Measurements from ENCODE around the gene GCSH. TPM values are rescaled to one million over a fixed set of nuclear protein-coding genes. Genes with fewer than 3 reads are reported as not detected.

GCSH gene
- polyA plus RNA-seq, 1 donor (not counting 4 experiments of a cell fraction or from before 2014, with no cell fraction given) = 67.7 TPM

- Histone ChIP-seq H3K4me1 (ENCODE audit: control insufficient read depth, extremely low read depth, insufficient read depth, low read length) (no peaks in the 10 kb centered on the region), H3K9me1 (ENCODE audit: control insufficient read depth, extremely low read depth, insufficient read depth, low read length) (no peaks in the 10 kb centered on the region), H3K4me2 (ENCODE audit: control insufficient read depth, extremely low read depth, insufficient read depth, low read depth, low read length) (no peak overlapping the region), H3K27ac (ENCODE audit: control insufficient read depth, insufficient read depth, low read length) (no peak overlapping the region), H2AFZ (ENCODE audit: control insufficient read depth, low read length) (no peak overlapping the region), H3K9me3 (ENCODE audit: control insufficient read depth, low read depth, low read length) (no peaks in the 10 kb centered on the region), H3K9ac (ENCODE audit: control insufficient read depth, extremely low read depth, insufficient read depth, low read length) (no peak overlapping the region), H3K27me3 (ENCODE audit: control insufficient read depth, extremely low read depth, insufficient read depth, low read length) (no peaks in the 10 kb centered on the region), H3K36me3 (ENCODE audit: control insufficient read depth in 2 of 2, extremely low read depth in 1 of 2, insufficient read depth in 2 of 2, low read length in 2 of 2) (no peaks in the 10 kb centered on the region), H3K4me3 (ENCODE audit: control insufficient read depth in 2 of 3, extremely low read depth in 1 of 3, insufficient read depth in 2 of 3, low read depth in 1 of 3, low read length in 3 of 3) (no peak overlapping the region), H3K79me2 (ENCODE audit: control insufficient read depth, insufficient read depth, low read length) (no peaks in the 10 kb centered on the region), H4K20me1 (ENCODE audit: control insufficient read depth, extremely low read depth, insufficient read depth, low read length) (no peaks in the 10 kb centered on the region)
- TF ChIP-seq EZH2 (IDR thresholded peaks at IDR 0.05; ENCODE audit: low read length) (no peak), CTCF (optimal IDR thresholded peaks at IDR 0.05 in 1 of 3, IDR thresholded peaks at IDR 0.05 in 1 of 3, conservative IDR thresholded peaks at IDR 0.05 in 1 of 3; ENCODE audit: extremely low read depth in 1 of 3, insufficient read depth in 2 of 3, low read length in 3 of 3) (no peak)
- FAIRE-seq = no peak
- no peak for DNase-seq (ENCODE audit: low read depth, low spot score)
- dilution Hi-C loops (cut with MboI; ENCODE audit: extremely low pct_ligation_motif_present, low sequenced_read_pairs) = no loop called here
These were observed 10.8 kb upstream of the GCSH start for GRCh38 chr16:81106826-81107503.

GRCh38 chr16:81105946-81106345 is 9.8 kb upstream of the GCSH start:
- no peaks in the 10 kb centered on the region for H3K27me3 ChIP-seq (ENCODE audit: control insufficient read depth, extremely low read depth, insufficient read depth, low read length)
- H3K4me1 ChIP-seq (ENCODE audit: control insufficient read depth, extremely low read depth, insufficient read depth, low read length) = no peaks in the 10 kb centered on the region
- H3K79me2 ChIP-seq (ENCODE audit: control insufficient read depth, insufficient read depth, low read length) = no peaks in the 10 kb centered on the region
- H3K36me3 ChIP-seq (ENCODE audit: control insufficient read depth in 2 of 2, extremely low read depth in 1 of 2, insufficient read depth in 2 of 2, low read length in 2 of 2) = no peaks in the 10 kb centered on the region
- no peaks in the 10 kb centered on the region for H3K9me3 ChIP-seq (ENCODE audit: control insufficient read depth, low read depth, low read length)
- FAIRE-seq (no peak), DNase-seq (ENCODE audit: low read depth, low spot score) (no peak)
- H3K4me3 ChIP-seq (ENCODE audit: control insufficient read depth in 2 of 3, extremely low read depth in 1 of 3, insufficient read depth in 2 of 3, low read depth in 1 of 3, low read length in 3 of 3) = no peak overlapping the region
- H3K4me2 ChIP-seq (ENCODE audit: control insufficient read depth, extremely low read depth, insufficient read depth, low read depth, low read length) = no peak overlapping the region
- TF ChIP-seq CTCF (optimal IDR thresholded peaks at IDR 0.05 in 1 of 3, IDR thresholded peaks at IDR 0.05 in 1 of 3, conservative IDR thresholded peaks at IDR 0.05 in 1 of 3; ENCODE audit: extremely low read depth in 1 of 3, insufficient read depth in 2 of 3, low read length in 3 of 3) (no peak), EZH2 (IDR thresholded peaks at IDR 0.05; ENCODE audit: low read length) (no peak)
- H2AFZ ChIP-seq (ENCODE audit: control insufficient read depth, low read length) = no peak overlapping the region
- H3K9me1 ChIP-seq (ENCODE audit: control insufficient read depth, extremely low read depth, insufficient read depth, low read length) = no peaks in the 10 kb centered on the region
- H3K27ac ChIP-seq (ENCODE audit: control insufficient read depth, insufficient read depth, low read length) = no peak overlapping the region
- no peaks in the 10 kb centered on the region for H4K20me1 ChIP-seq (ENCODE audit: control insufficient read depth, extremely low read depth, insufficient read depth, low read length)
- dilution Hi-C loops (cut with MboI; ENCODE audit: extremely low pct_ligation_motif_present, low sequenced_read_pairs) = no loop called here
- no peak overlapping the region for H3K9ac ChIP-seq (ENCODE audit: control insufficient read depth, extremely low read depth, insufficient read depth, low read length)
